Activated CD4-positive, alpha-beta T cell treated with anti-CD3 and anti-CD28 coated beads for 36 hours (primary cell): ENCODE data around the gene XDH. TPM values are rescaled to one million over a fixed set of nuclear protein-coding genes. Genes with fewer than 3 reads are reported as not detected.
A peak's percentile ranks its signal among the peaks of the same experiment; 100 is the strongest.

Experiments
- ATAC-seq: fragments of 200-7000 bp; cut with Tn5 transposase; one replicate; pipeline ENCODE4 v1.10.0; 2021; ENCODE audit warnings: mild to moderate bottlenecking, moderate library complexity
- CTCF ChIA-PET: fragments of 350-600 bp; sonication (Branson Sonifier 250); formaldehyde crosslinking; loops from one replicate; lab custom pipeline; 2021; ENCODE audit warnings: antibody characterized with exemption; lab: Charles Lee
- POLR2A ChIA-PET: fragments of 350-600 bp; sonication (Branson Sonifier 250); formaldehyde crosslinking; loops from one replicate; lab custom pipeline; 2021; ENCODE audit warnings: antibody characterized with exemption, inconsistent platforms; lab: Charles Lee
- DNase-seq: peaks from one replicate; pipeline ENCODE4 v3.0.0-alpha.2; 2020
- H3K27ac Mint-ChIP-seq: one replicate; pipeline ENCODE4 v1.8.0; 2021; ENCODE audit warnings: mixed read lengths
- H3K27me3 Mint-ChIP-seq: one replicate; pipeline ENCODE4 v1.8.0; 2021; ENCODE audit warnings: mixed read lengths
- H3K36me3 Mint-ChIP-seq: one replicate; pipeline ENCODE4 v1.8.0; 2021; ENCODE audit warnings: low read depth, mixed read lengths
- H3K4me1 Mint-ChIP-seq: one replicate; pipeline ENCODE4 v1.8.0; 2021; ENCODE audit warnings: mixed read lengths
- H3K4me3 Mint-ChIP-seq: one replicate; pipeline ENCODE4 v1.8.0; 2021; ENCODE audit warnings: mild to moderate bottlenecking, moderate library complexity, mixed read lengths
- H3K9me3 Mint-ChIP-seq: one replicate; pipeline ENCODE4 v1.8.0; 2021; ENCODE audit warnings: low read depth, mixed read lengths
- intact Hi-C, 2 experiments: fragments of 100-400 bp; cut with DNase I in 1 of 2; cut with micrococcal nuclease in 1 of 2; formaldehyde crosslinking; loops; one replicate each; pipeline versions ENCODE4 v1.14.2 to v1.15.1; 2022 to 2024; cut with DNase I, micrococcal nuclease
- total RNA-seq, 2 experiments: library from RNA; stranded (reverse); gene quantifications; one replicate each; pipeline ENCODE4 v1.2.3, GENCODE V29; 2021

XDH gene
- total RNA-seq, 2 experiments from 2014 or later = 0.11 TPM; not detected in 1

DNA sequence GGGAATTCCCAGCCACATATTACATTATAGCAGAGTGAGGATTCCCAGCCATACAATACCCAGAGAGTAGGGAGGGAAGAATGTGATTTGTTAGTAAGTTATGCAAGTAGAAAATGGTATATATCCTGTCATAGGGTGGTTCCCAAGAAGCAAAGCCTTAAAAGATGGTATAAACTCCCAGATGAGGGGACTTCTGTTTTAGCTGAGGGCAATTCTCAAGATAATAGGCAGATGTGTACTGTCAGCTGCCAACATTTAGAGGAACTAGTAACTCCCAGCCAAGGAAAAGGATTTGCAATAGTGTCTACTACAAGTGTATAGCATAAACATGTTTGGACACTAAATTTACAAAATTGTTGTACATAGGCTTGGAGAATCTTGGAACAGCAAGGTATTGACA lies 86.5 kb downstream of the XDH start:
- Mint-ChIP-seq H3K9me3 (no peaks in the 10 kb centered on the region), H3K36me3 (no peaks in the 10 kb centered on the region), H3K4me3 (no peak overlapping the region), H3K27ac (no peak overlapping the region), H3K4me1 (peaks cover 20% of the 10 kb centered on the region), H3K27me3 (no peaks in the 10 kb centered on the region)
- intact Hi-C loops = loop anchor here in 1 of 2 experiments (10.0 kb wide), 1 partner anchor 1103 kb away; no protein-coding TSS in a partner anchor
- CTCF ChIA-PET = interaction anchor here (0.6 to 1.7 kb wide), 3 partner anchors 11 to 26 kb away, joined by 3 to 4 read pairs (median 4); no protein-coding TSS in a partner anchor
- POLR2A ChIA-PET = no interaction called here
- ATAC-seq = no peak
- DNase-seq = no peak

DNA sequence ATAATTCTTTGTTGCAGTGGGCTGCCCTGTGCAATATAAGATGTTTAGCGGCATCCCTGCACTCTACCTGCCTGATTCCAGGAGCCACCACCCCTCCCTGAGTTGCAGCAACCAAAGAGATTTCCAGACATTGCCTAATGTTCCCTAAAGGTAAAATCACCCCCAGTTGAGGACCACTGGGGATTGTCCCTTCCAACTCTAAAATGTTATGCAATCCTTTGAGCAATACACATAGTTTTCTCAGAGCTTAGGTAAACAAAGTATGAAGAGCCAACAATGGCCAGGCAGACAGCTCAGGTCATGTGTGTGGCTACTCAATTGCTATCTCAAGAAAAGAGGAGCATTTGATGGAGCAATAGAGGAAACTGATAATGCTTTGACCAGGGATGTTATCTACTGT lies 87.0 kb downstream of the XDH start:
- intact Hi-C loops = loop anchor here in 1 of 2 experiments (10.0 kb wide), 1 partner anchor 1103 kb away; no protein-coding TSS in a partner anchor
- POLR2A ChIA-PET = no interaction called here

DNA sequence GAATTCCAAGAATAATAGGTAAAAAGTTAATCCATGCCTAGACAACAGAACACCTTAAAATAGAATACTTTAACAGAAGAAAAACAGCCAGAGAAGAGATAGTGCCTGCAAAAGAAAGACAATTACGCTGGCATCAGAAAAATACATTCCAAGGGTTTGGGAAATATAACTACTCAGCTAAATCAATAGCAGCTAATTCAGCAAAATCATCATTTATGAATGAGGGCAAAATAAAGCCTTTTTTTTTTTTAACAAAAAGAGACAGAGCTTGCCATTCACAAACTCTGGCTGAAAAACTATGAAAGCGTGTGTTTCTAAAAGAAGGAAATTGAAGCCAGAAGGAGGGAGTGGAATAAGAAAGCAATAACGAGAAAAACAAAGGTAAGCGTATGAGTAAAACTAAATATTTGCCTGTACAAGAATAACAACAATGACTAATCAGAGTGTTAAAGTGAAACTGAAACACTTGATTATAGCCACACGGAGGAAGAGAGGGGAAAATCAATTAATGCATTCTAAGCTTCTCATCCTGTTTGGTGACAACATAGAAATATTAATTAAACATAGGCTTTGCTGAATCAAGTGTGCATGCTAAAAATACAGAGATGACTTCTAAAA lies 90.4 kb downstream of the XDH start:
- Mint-ChIP-seq H3K27ac (peak overlapping the region; percentile 52), H3K36me3 (no peaks in the 10 kb centered on the region), H3K27me3 (no peaks in the 10 kb centered on the region), H3K9me3 (no peaks in the 10 kb centered on the region), H3K4me3 (peak overlapping the region; percentile 6), H3K4me1 (peaks cover 43% of the 10 kb centered on the region)
- intact Hi-C loops = loop anchor here (1.0 to 10.0 kb wide), 5 partner anchors 27 to 1177 kb away; partner anchors contain the start of genes EHD3 (in 1 of the 2), GALNT14 (in 1 of the 2) and YPEL5 (in 1 of the 2)
- ChIA-PET CTCF (interaction anchor here (1.1 kb wide), 1 partner anchor 612 kb away, joined by 4 read pairs; no protein-coding TSS in a partner anchor), POLR2A (no interaction called here)
- ATAC-seq = peak; percentile 70
- DNase-seq = no peak

More for the DNA sequence above, 87.0 kb downstream of the XDH start:
- DNase-seq = no peak
- H3K4me3 Mint-ChIP-seq = no peak overlapping the region
- peaks cover 25% of the 10 kb centered on the region for H3K4me1 Mint-ChIP-seq
- H3K27me3 Mint-ChIP-seq = no peaks in the 10 kb centered on the region
- H3K27ac Mint-ChIP-seq = no peak overlapping the region
- H3K36me3 Mint-ChIP-seq = no peaks in the 10 kb centered on the region
- no peak for ATAC-seq
- no peaks in the 10 kb centered on the region for H3K9me3 Mint-ChIP-seq
- CTCF ChIA-PET = interaction anchor here (0.6 to 1.7 kb wide), 3 partner anchors 11 to 26 kb away, joined by 3 to 4 read pairs (median 4); no protein-coding TSS in a partner anchor

DNA sequence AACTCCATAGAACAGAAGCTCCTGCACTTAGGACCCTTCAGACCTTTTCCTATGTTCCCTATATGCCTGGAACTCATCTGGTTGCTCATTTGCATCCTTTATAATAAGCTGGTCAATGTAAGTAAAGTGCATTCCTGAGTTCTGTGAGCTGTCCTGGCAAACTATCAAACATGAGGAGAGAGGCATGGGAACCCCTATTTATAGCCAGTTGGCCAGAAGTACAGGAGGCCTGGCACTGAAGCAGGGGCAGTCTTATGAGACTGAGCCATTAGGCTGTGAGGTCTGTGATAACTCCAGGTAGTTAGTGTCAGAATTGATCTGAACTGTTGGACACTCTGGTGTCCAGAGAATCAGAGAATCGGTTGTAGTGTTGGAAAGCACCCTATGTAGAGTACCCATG lies 92.2 kb downstream of the XDH start:
- intact Hi-C loops = loop anchor here in 1 of 2 experiments (10.0 kb wide), 1 partner anchor 1098 kb away; no protein-coding TSS in a partner anchor
- Mint-ChIP-seq H3K9me3 (no peaks in the 10 kb centered on the region), H3K4me3 (no peak overlapping the region), H3K27me3 (no peaks in the 10 kb centered on the region), H3K4me1 (peaks cover 60% of the 10 kb centered on the region), H3K27ac (no peak overlapping the region), H3K36me3 (no peaks in the 10 kb centered on the region)
- no peak for ATAC-seq
- CTCF ChIA-PET = interaction anchor here (0.9 to 1.3 kb wide), 2 partner anchors 10 to 611 kb away, joined by 3 to 4 read pairs; no protein-coding TSS in a partner anchor
- POLR2A ChIA-PET = no interaction called here
- no peak for DNase-seq

DNA sequence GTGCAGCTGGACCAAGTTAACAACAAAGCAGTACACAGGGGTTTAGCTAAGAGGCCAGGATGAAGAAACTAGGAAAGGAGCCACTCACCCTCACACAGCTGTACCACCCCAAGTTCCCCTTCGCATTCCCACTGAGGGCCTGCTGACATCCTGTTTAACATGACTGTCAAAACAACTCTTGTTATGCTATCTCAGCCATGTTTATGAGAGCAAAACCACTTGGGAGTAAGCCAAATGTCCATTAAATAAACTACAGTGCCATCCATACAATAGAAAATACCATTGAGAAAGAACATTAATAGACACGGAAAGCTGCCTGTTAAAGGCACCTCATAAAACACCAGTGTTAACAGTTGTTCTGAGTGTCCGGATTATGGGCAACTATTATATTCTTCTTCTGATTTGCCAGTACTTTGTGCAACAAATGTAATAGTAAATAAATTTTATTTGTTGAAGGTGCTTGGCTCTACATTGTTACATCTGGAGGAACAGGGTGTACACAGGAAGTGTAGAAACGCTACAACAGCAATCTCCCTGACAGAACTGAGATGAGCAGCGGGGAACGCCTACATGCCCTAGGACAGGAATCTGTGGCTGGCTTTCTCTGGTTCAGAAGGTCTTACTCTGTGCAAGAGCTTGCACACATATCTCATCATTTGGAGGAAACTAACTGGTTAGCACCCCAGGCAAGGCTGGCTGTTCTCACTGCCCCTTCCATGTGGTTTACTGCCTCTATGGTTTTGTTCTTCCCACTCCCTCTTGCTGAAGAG lies 95.0 kb downstream of the XDH start:
- intact Hi-C loops = loop anchor here in 1 of 2 experiments (2.0 to 10.0 kb wide), 2 partner anchors 21 to 1095 kb away; no protein-coding TSS in a partner anchor
- ChIA-PET POLR2A (no interaction called here), CTCF (interaction anchor here (0.7 to 1.6 kb wide), 4 partner anchors 10 to 24 kb away, joined by 3 to 9 read pairs (median 3); no protein-coding TSS in a partner anchor)
- Mint-ChIP-seq H3K36me3 (no peaks in the 10 kb centered on the region), H3K9me3 (no peaks in the 10 kb centered on the region), H3K4me3 (no peak overlapping the region), H3K27me3 (no peaks in the 10 kb centered on the region), H3K27ac (peak overlapping the region; percentile 28), H3K4me1 (peaks cover 61% of the 10 kb centered on the region)
- peak; percentile 81 for ATAC-seq
- DNase-seq = peak; percentile 51

DNA sequence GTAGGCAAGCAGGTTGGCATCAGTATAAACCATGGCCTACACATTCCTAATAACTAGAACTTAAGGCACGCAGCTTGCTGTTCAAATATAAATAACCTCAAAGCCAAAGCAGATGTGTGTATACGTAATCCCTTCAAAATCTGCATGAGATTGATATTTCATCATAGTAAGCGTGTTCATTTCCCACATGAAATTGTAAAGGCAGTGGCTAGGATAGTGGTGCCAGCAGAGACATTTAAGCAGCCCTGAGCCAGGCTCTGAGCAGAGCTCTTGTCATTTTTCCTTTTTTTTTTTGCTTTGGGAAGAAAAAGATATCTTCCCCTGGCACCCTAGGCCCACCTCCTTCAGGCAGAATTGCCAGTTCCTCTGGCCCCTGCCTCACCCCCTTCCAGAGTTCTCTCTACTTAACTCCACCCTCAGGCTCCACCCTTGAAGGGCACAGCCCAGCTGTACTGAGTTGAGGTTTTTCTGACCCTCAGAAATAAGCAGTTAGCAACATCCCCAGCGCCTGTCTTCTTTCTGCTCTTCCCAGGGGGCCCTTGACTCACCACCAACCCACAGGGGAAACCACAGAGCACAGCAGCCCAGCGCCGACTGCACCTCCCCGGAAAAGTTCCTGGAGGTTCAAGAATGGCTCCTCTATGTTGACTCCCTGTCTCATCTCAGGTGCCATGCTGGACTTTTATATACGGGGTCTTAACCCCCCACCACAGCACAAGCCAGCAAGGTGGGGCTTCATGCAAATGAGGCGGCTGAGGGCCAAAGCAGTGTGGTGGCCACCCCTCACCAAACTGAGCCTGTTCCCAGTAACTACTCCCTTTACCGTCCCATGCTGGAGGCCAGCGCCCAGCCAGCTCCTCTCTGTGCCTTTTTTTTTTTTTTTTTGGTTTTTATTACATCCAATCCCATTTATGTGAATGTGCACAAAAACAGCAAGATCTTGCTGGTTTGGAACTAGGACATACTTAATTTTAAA lies 95.9 kb downstream of the XDH start:
- Mint-ChIP-seq H3K4me3 (no peak overlapping the region), H3K9me3 (no peaks in the 10 kb centered on the region), H3K27me3 (no peaks in the 10 kb centered on the region), H3K4me1 (peaks cover 51% of the 10 kb centered on the region), H3K36me3 (no peaks in the 10 kb centered on the region), H3K27ac (peak overlapping the region; percentile 22)
- CTCF ChIA-PET = interaction anchor here (0.7 to 1.6 kb wide), 4 partner anchors 9 to 45 kb away, joined by 3 to 9 read pairs (median 3); no protein-coding TSS in a partner anchor
- DNase-seq (peak; percentile 69), ATAC-seq (peak; percentile 61)
- intact Hi-C loops = loop anchor here in 1 of 2 experiments (2.0 kb wide), 1 partner anchor 20 kb away; no protein-coding TSS in a partner anchor
- POLR2A ChIA-PET = no interaction called here

DNA sequence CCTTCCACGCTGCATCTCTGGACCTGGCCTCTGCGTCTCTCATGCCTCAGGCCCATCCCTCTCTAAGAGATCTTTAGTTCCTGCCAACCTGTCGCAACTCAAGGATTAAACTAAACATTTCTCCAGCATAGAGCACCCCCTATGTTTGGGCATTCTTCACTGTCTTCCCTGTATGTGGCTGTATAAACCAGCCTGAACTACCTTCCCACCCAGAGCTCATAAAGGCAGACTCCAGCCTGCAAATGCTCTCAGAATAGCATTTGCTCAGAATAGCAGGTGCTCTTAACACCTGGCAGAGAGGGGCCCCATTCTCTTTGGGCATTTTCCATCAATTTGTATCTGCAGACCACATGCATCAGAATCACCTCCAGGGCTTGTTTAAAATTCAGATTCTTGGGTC lies 97.1 kb downstream of the XDH start:
- no peak for DNase-seq
- H3K9me3 Mint-ChIP-seq = no peaks in the 10 kb centered on the region
- H3K27me3 Mint-ChIP-seq = no peaks in the 10 kb centered on the region
- no peaks in the 10 kb centered on the region for H3K36me3 Mint-ChIP-seq
- H3K4me3 Mint-ChIP-seq = no peak overlapping the region
- peaks cover 39% of the 10 kb centered on the region for H3K4me1 Mint-ChIP-seq
- ATAC-seq = no peak
- no peak overlapping the region for H3K27ac Mint-ChIP-seq
- POLR2A ChIA-PET = no interaction called here
- intact Hi-C loops = no loop called here
- CTCF ChIA-PET = interaction anchor here (1.4 kb wide), 1 partner anchor 604 kb away, joined by 4 read pairs; no protein-coding TSS in a partner anchor

DNA sequence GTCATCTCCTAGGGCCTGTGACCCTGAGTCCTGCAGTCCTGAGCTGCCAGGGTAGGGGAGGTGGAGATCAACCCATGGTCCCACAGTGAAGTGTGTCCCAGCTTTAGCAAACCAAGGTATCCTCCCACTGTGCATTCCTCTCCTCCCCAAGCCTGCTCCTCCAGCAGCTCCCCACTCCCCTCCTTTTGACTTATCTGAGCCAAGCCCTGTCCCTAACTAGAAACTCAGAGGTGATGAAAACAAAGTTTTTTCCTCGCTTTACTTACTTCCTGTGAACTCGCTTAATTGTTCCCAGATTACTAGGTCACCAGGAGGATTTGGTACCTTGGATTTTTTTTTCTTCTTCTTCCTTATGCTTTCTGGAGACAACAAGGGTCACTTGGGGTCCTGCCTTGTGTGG lies 99.8 kb downstream of the XDH start:
- intact Hi-C loops = no loop called here
- POLR2A ChIA-PET = no interaction called here
- Mint-ChIP-seq H3K9me3 (peaks cover 1% of the 10 kb centered on the region), H3K27me3 (peaks cover 8% of the 10 kb centered on the region), H3K4me3 (no peak overlapping the region), H3K4me1 (peaks cover 28% of the 10 kb centered on the region), H3K36me3 (no peaks in the 10 kb centered on the region), H3K27ac (no peak overlapping the region)
- CTCF ChIA-PET = no interaction called here
- DNase-seq = no peak
- ATAC-seq = no peak

DNA sequence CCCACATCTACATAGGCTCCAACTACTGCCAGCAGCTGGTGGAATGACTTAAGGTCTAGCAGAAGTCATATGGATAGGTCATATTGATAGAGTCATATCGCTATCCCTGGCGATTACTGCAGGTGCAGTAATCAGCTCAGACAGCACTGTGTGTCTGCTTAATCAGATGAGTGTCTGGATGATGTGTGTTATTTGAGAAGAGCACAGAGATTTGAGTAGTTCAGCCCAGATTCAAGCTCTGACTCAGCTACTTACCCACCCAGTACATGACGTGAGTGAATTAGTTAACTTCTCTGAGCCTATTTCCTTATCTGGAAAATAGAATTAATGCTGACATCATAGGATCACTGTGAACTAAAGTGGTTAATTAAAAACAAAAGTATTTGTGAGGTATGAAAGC lies 101.6 kb downstream of the XDH start:
- no peak overlapping the region for H3K4me3 Mint-ChIP-seq
- no peaks in the 10 kb centered on the region for H3K36me3 Mint-ChIP-seq
- DNase-seq (no peak), ATAC-seq (peak; percentile 36)
- intact Hi-C loops = no loop called here
- H3K9me3 Mint-ChIP-seq = peaks cover 4% of the 10 kb centered on the region
- H3K27ac Mint-ChIP-seq = no peak overlapping the region
- ChIA-PET POLR2A (no interaction called here), CTCF (interaction anchor here (0.5 to 1.4 kb wide), 3 partner anchors 15 to 153 kb away, joined by 3 to 4 read pairs (median 3); no protein-coding TSS in a partner anchor)
- H3K27me3 Mint-ChIP-seq = peaks cover 11% of the 10 kb centered on the region
- peaks cover 11% of the 10 kb centered on the region for H3K4me1 Mint-ChIP-seq

DNA sequence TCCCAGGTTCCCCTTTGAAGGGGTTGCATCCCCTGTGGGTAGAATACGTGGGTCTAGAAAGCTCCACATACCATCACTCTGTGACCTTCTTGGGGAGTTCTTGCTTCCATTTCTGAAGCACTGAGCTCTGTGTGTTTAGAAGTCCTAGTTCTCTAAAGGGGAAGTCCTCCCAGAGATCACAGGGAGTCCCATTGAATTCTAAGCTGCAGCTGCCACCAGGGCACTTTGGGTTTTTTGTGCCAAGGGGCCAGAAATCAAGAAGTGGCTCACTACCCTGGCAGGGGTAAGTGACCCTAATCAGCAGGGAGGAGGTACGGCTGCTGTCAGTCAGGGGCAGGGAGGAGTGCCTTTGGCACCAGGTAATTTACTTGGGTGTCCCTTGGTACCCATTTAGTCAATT lies 109.7 kb downstream of the XDH start:
- Mint-ChIP-seq H3K4me3 (no peak overlapping the region), H3K9me3 (peaks cover 4% of the 10 kb centered on the region), H3K36me3 (no peaks in the 10 kb centered on the region), H3K27ac (no peak overlapping the region), H3K4me1 (no peaks in the 10 kb centered on the region), H3K27me3 (peaks cover 5% of the 10 kb centered on the region)
- POLR2A ChIA-PET = interaction anchor here (0.7 kb wide), 1 partner anchor 12 kb away, joined by 3 read pairs; no protein-coding TSS in a partner anchor
- intact Hi-C loops = no loop called here
- CTCF ChIA-PET = interaction anchor here (0.6 to 1.5 kb wide), 2 partner anchors 12 to 80 kb away, joined by 3 read pairs; no protein-coding TSS in a partner anchor
- no peak for DNase-seq
- no peak for ATAC-seq
